DMS 273 treated with DMSO at 0.1 percent for 48 hours (cell line): ENCODE data around the gene HK3.

Experiments used
- DNase-seq: peaks from one replicate; lab custom pipeline; 2025; lab: John Stamatoyannopoulos, UW

Gene HK3, protein sequence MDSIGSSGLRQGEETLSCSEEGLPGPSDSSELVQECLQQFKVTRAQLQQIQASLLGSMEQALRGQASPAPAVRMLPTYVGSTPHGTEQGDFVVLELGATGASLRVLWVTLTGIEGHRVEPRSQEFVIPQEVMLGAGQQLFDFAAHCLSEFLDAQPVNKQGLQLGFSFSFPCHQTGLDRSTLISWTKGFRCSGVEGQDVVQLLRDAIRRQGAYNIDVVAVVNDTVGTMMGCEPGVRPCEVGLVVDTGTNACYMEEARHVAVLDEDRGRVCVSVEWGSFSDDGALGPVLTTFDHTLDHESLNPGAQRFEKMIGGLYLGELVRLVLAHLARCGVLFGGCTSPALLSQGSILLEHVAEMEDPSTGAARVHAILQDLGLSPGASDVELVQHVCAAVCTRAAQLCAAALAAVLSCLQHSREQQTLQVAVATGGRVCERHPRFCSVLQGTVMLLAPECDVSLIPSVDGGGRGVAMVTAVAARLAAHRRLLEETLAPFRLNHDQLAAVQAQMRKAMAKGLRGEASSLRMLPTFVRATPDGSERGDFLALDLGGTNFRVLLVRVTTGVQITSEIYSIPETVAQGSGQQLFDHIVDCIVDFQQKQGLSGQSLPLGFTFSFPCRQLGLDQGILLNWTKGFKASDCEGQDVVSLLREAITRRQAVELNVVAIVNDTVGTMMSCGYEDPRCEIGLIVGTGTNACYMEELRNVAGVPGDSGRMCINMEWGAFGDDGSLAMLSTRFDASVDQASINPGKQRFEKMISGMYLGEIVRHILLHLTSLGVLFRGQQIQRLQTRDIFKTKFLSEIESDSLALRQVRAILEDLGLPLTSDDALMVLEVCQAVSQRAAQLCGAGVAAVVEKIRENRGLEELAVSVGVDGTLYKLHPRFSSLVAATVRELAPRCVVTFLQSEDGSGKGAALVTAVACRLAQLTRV

DNA sequence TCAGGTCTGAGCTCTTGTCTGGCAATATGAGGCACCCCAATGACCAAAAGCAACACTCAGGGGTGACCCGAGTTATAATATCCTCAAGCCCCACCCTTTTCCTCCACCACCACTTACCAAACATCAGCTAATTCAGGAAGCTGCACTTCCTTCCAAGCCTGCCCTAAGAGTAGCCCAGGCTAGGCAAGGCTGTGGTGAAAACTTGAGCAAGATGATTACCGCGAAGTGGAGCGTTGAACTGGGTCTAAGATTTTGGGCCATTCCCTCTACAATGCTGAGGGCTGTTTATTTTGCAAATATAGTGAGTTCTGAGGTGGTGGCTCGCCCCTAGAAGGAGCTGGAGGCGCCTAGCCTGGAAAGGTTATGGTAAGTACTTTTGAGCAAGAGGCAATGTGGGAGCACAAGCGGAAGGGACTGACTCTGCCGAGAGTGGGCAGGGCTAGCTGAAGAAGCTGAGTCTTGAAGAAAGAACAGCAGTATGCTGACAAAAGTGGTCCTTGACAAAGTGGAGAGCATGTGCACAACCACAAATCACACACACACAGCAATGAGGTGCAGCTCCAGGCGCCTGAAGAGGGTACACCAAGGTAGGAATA is at the start of gene HK3:
HK3 (minus strand) TSS at position 51 of the 596 bp plus-strand sequence. CDS start 3,187 bp downstream, outside the sequence.
- no peak for DNase-seq

DNA sequence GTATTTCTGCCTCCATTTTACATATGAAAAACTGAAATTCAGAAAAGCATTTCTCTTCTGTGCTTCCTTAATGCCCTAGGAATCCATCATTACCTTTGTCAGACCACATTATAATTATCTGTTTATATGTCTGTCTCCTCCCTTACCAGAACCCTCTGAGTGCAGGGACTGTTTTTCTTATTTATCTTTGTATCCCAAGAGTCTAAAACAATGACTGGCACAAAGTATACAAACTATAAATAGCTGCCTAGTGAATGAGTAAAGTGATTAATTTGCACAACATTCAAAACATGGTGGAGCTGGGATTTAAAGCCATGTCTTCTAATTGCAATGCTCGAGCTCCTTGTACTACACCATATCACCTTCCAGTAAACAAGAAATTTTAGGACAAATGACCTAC is 49.3 kb upstream of the HK3 start:
- DNase-seq: no peak

DNA sequence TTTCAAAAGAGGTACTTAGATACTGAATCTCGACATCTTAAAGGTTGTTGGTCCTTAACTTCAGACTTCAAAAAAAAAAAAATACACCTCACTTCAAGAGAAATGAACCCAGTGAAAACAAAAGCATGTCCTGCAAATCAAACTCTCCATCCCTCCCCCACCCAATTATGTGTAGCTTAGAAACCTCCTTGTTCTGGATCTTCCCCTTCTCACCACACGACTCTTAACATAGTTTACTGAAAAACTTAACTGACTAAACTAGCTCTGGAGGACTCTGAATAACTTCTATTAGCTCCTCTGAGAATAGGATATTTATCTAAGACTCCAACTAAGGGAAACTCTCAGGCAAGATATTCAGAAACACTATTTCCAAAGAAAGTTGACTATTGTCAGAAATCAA is 48.7 kb upstream of the HK3 start:
- DNase-seq: no peak

DNA sequence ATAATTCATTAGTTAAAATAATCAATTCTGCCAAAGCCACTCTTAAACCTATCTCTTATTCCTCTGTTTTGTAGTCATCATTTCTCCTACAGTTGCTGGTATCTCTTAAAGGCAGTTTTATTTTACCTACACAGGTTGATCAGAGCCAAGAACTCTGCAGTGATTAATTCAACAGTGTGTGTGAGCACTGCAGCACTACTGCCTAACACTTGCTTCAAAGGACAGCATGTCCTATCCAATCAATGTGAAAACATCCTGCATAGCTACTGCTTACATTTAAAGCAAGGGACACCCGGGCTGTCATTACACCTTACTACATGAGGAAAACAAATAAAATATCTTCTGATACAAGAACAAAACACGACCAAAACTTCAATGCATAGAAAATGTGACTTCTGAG is 45.1 kb upstream of the HK3 start:
- DNase-seq: no peak

DNA sequence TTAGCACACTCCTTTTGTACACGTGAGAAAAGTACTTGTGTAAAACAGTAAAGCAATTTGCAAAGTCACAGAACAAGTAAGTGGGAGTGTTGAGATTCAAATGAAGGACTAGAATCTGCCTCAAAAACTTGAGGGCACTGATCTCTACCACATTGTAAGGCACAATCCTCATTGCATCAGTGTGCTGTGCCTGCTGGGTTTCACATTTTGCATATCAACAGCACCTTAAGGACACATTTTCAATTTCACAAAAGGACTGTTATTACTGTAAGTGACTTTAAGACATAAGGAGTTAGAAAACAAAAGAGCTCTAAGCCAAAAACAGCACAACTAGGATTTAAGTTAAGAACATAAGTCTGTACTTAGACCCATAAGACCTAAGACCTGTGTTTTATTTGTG is 44.7 kb upstream of the HK3 start:
- no peak for DNase-seq

DNA sequence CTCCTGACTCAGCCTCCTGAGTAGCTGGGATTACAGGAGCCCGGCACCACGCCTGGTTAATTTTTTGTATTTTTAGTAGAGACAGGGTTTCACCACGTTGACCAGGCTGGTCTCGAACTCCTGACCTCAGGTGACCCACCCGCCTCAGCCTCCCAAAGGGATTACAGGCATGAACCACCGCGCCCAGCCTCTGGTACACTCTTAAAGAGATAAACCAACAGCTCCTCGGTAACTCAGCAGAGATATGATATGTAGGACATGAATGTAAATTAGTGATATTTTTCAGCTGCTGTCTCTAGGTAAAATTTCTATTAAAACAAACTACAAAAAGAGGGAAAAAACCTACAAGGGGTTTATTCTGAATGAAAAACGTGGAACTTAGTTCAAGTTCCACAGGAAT is 42.8 kb upstream of the HK3 start:
- DNase-seq: no peak

DNA sequence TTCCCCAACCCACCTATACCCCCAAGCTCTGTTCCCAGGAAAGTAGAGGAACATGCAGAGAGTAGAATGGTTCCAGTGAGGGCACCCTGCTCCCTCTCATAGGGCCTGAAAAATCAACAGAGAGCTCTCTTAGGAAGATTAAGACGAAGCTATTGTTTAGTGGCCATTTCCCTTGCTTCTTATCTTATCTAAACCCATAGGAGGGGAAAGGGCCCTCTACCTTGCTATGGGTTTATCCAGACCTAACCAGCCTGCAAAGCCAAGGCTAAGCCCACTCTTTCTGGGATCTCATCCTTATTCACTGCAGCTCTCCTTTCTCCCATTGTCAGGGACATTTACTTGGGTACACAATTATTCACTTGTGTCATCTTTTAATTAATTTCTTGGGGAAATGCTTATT is 39.3 kb upstream of the HK3 start:
- DNase-seq: no peak

DNA sequence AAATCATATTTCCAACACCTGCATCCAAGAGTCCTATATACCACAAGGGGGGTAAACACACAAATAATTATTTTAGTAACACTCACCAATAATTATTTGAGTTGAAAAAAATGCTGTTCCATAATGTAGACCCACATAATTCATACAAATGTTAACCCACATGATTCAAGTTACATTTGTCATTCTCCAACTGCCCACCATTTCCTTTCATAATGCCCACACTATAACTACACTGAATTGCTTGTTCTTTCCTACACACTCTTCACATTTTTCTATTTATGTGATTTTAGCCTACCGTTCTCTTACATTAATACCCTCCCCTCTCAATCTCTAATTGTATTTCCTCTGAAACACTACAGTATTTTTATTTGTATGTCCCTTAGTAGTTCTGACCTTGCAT is 35.9 kb upstream of the HK3 start:
- no peak for DNase-seq

DNA sequence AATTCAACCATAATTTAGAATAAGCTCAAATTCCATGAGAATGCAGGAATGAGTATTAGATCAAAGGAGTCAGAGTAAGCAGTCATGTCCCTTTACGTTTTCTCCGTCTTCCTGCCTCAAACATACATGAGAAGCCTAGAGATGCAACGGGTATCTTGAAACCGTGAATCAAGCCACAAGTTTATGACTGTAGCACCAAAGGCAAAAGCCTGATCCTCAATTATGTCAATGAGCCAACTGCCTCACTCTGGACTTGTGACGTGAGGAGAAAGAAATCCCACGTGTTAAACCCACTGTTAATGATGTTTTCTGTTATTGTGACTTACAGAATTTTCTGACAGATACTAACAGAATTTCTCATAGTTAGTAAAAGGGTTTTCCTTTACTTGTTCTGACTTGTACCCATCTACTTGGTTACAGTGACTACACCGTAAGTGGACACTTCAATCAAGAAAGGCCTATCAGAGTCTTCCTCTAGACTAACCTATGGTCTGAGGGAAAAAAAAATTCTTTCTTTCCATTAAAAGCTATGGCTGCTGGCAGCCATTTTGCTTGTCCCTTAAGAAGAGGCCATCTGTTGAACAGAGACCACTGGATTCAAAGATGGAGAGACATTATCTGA is 35.3 kb upstream of the HK3 start:
- DNase-seq: no peak

DNA sequence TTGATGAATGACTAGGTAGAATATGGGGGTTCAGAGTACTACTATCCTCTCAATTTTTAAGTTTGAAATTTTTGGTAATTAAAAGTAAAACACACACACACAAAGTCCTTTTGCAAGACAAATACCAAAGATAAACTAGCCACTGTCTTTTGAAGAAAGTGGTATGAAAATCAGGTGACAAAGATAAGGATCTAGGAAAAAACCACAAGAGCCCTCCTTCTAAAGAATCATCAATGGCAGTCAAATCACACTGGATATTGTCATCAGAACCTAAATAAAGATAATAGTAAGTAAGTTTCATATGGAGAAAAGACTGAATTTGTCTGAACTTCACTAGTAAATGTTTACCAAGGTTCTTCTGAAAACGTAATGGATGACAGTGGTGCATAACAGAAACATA is 30.5 kb upstream of the HK3 start:
- no peak for DNase-seq

DNA sequence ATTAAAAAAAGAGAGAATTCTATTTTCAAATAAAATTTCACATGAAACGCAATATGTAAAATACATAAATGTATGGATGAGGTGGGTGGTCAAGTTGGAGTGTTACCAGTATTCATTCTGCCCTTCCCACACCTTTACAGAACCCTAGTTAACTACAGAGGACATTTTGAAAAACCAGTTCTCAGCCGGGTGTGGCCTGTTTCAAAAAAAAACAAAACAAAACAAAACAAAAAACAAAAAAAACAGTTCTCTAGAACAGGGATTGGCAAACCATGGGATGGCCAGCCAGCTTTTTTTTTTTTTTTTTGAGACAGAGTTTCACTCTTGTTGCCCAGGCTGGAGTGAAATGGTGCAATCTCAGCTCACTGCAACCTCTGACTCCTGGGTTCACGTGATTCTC is 28.4 kb upstream of the HK3 start:
- DNase-seq: no peak

DNA sequence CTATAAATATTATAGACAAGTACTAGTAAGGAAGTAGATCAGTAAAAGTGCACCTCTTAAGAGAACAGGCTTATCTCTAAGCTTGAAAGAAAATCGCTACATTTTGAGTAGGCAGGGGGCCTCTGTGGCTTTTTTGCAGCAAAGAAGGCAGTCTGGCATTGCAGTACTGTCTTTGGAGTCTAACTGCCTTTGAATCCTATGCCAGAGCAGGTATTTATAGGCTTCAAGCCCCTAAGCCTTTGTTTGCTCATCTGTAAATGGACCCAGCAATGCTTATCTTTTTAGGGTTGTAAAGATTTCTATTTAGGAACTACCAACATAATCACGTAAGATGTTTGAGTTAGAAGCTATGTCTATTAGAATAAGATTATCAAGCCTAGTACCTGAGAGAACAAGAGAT is 23.7 kb upstream of the HK3 start:
- DNase-seq: no peak

DNA sequence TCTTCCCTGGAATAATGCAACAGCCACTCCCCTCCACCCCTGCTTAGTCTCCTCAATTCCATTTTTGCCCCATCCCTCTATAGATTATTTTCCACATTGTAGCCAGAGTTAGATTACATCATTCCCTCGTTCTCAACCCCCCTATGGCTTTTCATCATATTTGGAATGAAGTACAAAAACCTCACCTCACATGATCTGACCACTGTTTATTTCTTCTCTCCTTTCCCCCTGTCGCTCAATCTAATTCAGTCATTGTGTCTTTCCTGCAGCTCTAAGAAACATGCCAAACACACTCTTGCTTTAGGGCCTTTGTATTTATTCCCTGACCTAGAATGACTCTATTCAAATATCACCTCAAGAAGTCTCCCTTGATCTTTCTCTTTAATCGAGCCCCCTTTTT is 22.6 kb upstream of the HK3 start:
- no peak for DNase-seq

DNA sequence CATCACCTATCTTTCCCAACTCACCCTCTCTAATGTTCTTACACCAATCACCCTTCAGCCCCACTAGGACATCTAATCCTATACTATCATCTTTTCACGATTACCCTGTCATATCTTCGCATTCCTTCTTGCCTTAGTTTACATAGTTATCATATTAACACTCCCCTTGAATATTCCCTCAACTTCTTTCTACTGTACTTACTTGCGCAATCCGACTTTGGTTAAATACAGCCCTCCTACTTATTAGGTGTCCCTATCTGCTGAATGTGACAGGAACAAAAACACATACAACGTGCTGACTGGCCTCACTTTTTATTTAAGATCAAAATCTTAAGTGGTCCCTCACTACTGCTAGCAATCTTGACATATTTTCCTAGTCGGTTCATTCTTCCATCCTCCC is 19.5 kb upstream of the HK3 start:
- DNase-seq: no peak

DNA sequence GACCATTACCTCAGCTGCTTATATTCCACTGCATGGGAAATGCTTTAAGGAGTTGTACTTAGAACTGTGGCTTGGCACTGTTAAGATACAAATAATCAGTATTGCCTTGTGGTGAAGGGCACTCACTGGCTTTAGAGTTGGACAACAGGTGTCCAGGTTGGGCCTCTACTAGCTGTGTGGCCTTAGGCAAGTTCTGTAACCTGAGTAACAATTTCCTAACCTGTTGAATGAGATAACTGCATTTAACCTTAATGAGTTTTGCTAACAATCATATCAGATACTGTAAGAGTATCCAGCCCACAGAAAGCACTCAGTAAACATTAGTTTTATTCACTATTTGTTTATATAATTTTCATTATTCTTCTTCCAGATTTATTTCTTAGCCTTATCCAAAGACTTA is 17.2 kb upstream of the HK3 start:
- DNase-seq: no peak

DNA sequence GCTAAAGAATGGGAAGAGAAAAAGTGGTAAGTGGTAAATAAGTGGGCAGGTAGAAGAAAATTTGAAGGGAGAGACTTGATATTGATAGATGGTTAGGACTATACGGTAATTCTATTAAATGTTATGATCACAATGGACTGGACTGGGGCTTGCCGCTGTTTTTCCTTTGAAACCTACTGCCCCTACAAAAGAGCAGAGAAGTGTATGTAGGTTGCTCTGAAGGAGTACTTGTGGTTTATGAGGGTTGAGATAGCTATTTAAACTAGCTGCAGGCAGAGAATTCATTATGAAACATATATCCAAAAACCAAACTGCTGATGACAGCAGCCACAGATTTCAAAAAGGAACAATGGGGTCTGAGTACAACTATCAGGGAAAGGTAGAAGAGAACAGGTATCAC is 16.8 kb upstream of the HK3 start:
- DNase-seq: no peak

DNA sequence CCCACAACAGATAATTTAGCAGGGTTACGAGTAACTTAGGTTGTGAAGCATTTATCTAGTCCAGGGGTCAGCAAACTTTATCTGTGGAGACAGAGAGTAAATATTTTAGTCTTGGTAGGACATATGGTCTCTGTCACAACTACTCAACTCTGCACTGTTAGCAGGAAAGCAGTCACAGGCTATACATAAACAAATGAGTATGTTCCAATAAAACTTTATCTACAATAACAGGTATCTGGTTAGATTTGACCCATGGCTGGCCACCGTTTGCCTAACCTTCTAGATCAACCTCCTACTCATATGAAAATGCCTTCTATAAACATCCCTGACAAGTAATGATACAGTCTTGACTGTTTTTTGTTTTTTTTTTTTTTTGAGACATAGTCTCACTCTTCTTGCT is 13.0 kb upstream of the HK3 start:
- DNase-seq: no peak

DNA sequence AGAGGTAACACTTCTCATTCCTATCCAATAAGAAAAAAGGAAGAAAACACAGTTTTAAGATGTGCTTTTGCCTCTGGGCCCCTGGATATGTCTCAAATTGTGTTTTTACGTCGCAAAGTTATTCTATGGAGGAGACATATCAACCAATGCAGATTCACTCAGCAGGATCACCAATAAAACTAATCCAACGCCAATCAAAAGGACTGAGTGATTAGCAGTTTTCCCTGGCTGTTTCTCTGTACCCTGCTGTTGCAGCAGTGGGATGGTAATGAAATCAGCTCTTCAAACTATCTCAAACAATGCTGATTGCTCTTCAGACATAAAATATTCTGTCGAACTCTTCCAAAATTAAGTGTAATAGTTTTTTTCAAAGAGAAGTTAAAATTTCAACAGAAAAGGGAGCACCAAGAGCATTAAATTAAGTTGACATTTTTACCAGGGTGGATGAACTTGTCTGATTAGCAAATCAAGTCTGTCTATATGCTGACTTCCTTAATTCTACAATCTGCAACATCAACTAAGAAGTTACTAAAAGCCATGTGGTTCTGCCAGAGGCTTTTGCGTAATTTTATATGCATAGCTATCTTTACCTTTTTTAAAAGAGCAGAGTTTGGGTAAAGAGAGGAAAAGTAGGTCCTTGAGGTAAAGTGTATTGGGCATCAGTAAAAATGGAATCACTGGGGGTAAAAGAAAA is 9.7 kb upstream of the HK3 start:
- no peak for DNase-seq

DNA sequence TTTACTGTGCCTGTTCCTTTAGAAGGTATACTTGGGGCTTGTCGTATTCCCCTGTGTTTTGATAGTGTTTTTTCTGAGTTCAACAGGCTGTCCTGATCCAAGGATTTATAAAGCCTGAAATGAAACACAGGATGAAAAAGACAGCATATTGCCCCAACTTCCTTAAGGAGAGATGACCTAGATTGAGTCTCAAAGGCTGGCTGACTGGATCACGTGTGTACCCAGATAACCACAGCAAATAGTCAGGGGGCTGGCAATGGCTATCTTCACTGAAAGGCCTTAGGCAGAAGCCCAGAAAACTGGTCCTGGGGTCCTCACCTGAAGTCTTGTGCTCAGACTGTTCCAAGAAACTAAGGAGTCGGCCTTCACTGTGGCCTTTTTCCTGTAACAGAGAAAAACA is 7.7 kb upstream of the HK3 start:
- DNase-seq: no peak

DNA sequence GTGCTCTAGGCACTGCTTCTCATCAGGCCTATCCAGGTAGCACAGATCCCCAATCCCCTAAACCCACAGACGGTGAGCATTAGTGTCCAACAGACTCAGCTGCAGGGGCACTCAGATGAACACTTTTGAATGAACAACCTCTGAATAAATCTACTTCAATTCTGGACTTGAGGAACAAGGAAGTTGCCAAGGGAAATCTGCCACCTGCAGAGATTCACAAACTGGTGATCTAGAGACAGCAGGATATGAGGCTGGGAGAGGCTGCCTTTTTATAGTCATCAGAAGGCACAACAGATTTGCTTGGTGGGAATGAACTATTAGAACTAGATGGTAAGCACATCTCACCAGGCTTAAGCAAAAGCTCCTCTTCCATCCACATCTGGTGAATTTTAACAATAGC is 7.0 kb upstream of the HK3 start:
- DNase-seq: no peak

DNA sequence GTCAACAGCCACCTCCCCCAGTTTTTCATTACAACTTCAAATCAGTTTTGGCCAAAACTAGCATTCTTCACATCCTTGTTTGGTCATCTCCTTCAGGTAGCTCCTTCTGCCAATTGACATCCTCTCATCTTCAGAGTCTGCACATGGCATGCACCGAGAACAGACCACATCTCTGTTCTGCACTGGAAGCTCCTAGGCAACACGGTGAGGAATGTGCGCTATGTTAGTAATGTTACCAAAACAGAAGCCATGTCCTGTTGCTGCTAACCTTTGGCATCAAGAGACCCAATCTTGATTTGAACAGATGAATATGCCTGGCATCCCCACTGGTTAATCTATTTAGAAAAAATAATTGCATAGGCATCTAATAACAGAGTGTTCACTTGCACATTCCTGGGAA is 5.1 kb upstream of the HK3 start:
- DNase-seq: no peak
